GM19238 (cell line): ENCODE results near the gene BPIFB4.
"Not testable (repeated sequence)": the region's sequence is repeated elsewhere in the genome, so short reads cannot be mapped to it uniquely, and the experiment has no call there.

ENCODE experiments used
- DNase-seq: peaks from one replicate; pipeline ENCODE4 v3.0.0; 2011; ENCODE audit warnings: low spot score; ENCODE audit not compliant: insufficient read length

Gene BPIFB4

DNA sequence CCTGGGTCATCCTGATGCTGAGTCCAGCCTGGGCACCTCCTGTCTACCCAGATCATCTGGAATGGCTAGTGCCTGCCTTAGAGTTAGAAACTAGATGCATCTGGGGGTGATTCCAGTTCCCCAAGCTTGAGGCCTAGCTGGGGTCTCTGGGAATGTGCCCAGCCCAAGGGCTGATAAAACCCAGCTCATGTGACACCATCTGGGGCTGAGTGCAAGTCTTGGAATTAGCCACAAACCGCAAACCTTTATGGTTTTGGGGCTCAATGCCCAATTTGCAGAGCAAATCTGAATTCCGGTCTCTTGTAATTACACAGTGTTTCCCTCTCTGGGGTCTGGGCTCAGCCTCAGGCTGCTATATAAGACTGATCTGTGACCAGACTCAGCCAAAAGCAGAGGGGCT, at the start of gene BPIFB4:
Gene BPIFB4, plus strand, starts transcription at position 385 of the 400 bp plus-strand sequence. CDS start 1,884 bp downstream, outside the sequence.
- no peak for DNase-seq

DNA sequence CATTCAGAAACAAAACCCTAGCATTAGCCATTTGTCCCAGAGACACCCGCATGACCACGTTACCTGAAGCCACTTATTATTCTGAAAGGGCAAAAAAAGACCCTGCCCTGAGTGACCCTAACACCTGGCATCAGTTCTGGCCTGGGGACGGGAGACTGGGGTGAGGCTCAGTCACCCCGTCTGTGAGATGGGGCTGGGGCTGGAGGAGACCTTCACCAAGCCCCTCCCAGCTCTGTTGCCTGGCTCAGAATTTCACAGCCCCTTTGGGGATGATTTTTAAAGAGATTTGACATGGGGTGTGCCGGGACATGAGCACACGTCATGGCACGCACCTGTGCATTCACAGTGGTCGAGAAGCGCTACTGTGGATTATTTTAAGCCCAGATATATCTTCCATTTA, 49.4 kb upstream of the BPIFB4 start:
- no peak for DNase-seq

DNA sequence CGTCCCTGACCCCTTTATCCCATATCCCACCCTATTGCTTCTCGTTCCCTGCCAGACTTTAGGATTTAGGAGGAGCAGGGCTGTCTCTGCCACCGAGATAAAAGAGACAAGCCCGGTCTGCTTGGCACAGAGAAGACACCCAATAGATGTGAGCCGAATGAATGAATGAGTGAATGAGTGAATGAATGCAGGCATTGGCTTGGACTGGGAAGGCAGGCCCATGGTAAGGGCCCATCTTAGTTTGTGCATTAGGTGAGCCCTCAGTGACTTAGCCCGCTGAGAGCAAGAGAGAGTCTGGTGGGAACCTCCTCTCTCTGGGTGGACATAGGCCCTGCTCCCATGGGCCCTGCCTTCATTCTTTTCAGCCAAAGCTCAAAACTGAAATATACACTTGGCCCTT, 48.9 kb upstream of the BPIFB4 start:
- no peak for DNase-seq

DNA sequence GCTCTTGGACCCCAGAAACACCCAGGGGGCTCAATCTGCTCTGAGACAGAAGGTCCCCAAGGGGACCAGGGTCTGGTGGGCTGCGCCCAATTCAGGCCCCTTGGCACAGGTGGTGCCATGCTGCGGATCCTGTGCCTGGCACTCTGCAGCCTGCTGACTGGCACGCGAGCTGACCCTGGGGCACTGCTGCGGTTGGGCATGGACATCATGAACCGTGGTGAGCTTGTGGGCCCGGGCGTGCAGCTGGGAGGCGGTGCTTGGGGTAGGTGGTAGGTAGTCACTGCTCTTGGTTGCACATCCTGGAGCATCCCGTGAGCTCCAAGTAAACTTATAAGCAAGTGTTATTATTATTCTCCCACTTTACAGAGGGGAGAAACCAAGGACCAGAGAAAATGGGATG, 47.9 kb upstream of the BPIFB4 start, which contains the start of gene BPIFB6:
Gene BPIFB6, plus strand, starts transcription at position 118 of the 400 bp plus-strand sequence. Its CDS starts 0 bp downstream, at position 118.
- DNase-seq: no peak

- no peak for DNase-seq
These were observed 46.9 kb upstream of the BPIFB4 start for GRCh38 chr20:33032555-33032954.

DNA sequence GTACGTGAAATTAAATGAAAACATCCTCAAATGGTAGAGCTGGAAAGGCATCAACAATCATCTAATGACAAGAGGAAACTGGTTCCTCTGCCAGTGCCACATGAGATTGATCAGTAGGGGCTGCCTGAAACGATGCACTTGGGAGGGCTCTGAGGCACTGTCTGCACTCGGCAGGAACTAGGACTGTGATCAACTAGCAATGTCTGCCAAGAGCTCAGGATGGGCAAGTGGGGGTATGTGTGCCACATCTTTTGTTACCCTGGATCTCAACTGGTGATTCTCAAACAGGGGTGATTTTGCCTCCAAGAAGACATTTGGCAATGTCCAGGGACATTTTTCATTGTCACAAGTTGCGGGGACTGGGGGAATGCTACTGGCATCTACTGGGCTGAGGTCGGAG, 46.1 kb upstream of the BPIFB4 start:
- no peak for DNase-seq

GRCh38 chr20:33034115-33034514, 45.3 kb upstream of the BPIFB4 start:
- DNase-seq: no peak

GRCh38 chr20:33034901-33035492, 44.4 kb upstream of the BPIFB4 start:
- DNase-seq: no peak

DNA sequence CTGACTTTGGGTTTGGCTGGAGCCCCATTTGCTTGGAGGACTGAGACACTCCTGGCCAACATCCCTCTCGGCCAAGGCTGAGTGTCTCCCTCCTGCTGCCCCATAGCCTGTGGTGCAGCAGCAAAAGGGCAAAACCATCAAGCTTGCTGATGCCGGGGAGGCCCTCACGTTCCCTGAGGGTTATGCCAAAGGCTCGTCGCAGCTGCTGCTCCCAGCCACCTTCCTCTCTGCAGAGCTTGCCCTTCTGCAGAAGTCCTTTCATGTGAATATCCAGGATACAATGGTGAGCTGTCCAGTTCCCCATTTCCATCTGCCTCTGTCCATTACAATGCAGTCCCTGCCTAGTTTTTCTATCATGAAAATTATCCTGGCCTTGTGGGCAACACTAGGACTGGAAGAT, 42.0 kb upstream of the BPIFB4 start:
- DNase-seq: no peak

GRCh38 chr20:33038243-33038642, 41.2 kb upstream of the BPIFB4 start:
- no peak for DNase-seq

- no peak for DNase-seq
These were observed 37.0 kb upstream of the BPIFB4 start for GRCh38 chr20:33042430-33042829.

DNA sequence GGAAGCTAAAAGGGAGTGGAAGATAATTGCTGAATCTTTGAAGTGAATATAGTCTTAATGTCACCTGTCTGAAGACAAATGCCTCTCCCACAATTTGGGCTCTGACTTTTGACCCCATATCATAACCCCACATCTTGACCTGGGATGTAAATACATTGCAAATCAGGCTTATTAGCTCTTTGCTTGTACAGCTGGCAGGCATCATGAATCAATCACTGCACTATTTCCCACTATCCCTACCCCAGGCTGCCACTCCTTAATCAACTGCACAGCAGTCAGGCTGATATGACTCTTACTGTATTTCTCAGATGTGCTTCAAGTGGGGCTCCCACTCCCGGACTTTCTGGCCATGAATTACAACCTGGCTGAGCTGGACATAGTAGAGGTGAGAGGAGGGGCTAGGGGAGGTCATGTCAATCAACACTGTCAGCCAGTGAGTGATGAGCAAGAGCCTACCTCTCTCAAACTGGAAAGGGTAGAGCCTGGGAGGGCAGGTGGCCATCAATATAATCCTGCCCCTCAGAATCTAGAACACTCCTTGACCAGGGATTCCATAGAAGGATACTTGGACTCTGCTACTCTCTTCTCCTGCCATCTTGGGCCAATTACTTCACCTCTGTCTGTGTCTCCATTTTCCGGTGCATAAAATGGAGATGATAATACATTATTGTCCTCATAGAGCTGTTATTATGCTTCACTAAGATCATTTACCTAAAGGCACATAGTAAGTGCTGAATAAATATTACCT, 36.3 kb upstream of the BPIFB4 start:
- no peak for DNase-seq

DNA sequence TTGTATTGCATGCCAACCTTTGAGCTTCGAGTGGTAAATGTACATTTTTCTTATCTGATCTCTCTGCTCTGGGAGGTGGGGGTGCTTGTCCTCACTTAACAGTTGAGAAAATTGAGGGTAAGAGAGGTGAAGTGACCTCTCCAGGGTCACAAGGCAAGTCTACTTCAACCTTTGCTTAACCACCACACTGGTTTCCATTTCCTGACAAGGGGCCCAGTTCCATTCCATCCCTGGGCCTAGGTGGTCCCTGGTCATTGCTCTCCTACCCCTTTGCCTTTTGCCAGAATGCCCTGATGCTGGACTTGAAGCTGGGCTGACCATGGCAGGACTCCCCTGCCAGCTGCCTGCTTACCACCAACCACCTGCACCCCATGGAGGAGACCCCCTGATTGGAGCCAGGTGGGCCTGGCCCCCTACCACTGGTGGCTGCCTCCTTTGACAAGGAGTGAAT, 35.7 kb upstream of the BPIFB4 start:
- DNase-seq: no peak

DNA sequence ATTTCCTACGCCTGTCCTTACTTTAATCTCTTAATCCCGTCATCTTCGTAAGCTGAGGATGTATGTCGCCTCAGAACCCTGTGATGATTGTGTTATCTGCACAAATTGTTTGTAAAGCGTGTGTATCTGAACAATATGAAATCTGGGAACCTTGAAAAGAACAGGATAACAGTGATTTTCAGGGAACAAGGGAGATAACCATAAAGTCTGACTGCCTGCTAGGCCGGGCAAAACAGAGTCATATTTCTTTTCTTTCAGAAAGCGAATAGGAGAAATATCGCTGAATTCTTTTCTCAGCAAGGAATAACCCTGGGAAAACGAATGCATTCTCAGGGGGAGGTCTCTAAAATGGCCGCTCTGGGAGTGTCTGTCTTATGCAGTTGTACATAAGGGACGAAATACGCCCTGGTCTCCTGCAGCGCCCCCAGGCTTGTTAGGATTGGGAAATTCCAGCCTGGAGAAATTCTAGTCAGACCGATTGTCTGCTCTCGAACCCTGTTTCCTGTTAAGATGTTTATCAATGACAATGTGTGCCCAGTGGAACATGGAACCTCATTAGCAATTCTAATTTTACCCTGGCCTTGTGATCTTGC, 34.2 kb upstream of the BPIFB4 start:
- DNase-seq: not testable (repeated sequence)

GRCh38 chr20:33046412-33046811, 33.0 kb upstream of the BPIFB4 start:
- no peak for DNase-seq

DNA sequence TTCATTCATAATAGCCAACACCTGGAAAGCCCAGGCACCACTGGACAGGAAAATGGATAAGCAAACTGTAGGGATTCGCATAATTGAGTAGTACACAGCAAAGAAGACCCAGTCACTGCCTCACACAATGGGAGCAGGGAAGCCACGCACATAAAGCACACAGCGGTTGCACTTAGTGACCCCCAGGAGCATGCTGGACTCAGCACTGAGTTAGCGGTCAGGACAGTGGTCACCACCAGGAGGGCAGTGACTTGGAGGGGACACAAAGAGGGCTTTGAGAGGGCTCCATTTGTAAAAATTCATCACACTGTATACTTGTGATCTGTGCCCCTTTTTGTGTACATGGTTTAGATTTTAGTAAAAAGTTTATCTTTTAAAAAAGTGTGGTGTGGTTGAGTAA, 28.1 kb upstream of the BPIFB4 start:
- no peak for DNase-seq

GRCh38 chr20:33053291-33054106, 25.9 kb upstream of the BPIFB4 start, which contains the start of gene BPIFB3:
Gene BPIFB3, plus strand, starts transcription at chr20:33053903. Its CDS starts 1,533 bp downstream, at chr20:33055436.
- DNase-seq: no peak

DNA sequence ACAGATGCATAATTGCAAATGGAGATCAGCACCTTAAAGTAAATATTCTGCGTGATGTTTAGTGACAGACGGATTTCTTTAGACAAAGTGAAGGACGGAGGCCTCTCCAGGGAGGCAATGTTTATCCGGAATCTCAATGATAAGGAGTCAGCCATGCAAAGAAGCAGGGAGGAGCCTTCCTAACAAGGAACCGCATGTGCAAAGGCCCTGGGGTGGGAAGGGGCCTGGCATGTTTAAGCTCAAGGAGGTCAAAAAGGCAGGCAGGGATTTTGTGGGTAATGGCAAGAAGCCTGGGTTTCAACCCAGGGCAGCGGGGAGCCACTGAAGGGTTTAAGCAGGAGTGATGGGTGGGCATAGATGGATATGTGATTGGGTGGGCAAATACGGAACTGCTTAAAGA, 25.1 kb upstream of the BPIFB4 start:
- no peak for DNase-seq

DNA sequence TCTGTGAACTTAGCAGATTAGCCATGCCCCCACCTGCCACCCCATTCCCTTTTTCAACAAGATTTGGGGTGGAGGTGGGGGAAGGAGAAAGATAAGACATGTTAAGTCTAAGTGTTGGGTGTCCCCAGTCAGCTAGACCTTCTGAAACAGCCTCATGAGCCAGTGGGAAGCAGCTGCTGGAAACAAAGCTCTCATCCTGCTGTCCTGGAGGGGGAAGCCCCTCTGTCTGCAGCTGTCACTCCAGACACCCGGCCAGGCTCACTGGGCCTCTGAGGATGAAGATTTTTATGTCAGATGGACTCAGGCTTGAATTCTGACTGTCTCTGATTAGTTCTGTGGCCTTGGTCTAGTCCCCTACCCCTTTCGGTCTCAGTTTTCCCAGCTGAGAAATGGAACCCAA, 24.7 kb upstream of the BPIFB4 start:
- DNase-seq: no peak

GRCh38 chr20:33059136-33059535, 20.3 kb upstream of the BPIFB4 start:
- no peak for DNase-seq

DNA sequence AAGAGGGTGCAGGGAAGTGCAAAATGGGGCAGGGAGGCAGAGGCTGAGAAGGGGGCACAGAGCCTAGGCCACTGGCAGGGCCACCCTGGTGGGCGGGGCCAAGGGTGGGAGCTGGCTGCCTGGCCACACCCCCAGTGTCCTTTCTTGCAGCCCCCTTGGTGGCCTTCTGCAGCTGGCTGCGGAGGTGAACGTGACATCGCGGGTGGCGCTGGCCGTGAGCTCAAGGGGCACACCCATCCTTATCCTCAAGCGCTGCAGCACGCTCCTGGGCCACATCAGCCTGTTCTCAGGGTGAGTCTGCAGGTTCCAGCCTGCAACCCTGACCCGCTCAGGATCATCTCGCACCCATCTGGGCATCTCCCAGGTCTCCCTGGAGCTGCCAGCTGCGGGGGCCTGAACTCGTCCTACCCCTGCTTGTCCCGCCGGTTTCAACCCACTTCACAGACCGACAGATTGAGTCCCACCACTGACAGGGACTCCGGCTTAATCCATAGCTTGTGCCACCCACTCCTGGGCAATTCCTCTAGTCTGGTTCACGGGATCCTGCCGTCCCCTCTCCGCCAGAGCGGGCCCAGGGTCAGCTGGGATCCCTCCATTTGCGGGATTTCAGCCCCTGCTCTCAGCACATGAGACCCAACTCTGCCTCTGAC, 19.6 kb upstream of the BPIFB4 start:
- no peak for DNase-seq
